ENCODE data around the gene MRPL27.

DNA sequence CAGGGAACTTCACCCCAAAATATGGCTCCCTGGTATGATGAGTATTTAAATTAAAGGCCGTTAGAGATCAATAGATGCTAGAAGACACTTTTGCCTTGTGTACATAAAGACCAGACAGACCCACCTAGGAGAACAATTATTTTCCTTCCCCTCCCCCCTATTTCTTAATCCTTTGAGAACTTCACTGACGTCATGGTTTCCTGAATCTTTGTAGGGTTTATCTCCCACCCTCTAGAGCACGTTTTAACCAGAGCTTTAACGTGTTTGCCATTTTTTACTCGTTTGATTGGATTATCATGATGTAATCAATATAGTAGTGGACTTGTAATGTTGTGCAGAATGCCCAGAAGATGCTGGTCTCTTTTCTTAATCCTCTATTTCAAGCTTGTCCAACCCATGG, 49.9 kb downstream of the MRPL27 start:
- TF ChIP-seq, protein P1, sequence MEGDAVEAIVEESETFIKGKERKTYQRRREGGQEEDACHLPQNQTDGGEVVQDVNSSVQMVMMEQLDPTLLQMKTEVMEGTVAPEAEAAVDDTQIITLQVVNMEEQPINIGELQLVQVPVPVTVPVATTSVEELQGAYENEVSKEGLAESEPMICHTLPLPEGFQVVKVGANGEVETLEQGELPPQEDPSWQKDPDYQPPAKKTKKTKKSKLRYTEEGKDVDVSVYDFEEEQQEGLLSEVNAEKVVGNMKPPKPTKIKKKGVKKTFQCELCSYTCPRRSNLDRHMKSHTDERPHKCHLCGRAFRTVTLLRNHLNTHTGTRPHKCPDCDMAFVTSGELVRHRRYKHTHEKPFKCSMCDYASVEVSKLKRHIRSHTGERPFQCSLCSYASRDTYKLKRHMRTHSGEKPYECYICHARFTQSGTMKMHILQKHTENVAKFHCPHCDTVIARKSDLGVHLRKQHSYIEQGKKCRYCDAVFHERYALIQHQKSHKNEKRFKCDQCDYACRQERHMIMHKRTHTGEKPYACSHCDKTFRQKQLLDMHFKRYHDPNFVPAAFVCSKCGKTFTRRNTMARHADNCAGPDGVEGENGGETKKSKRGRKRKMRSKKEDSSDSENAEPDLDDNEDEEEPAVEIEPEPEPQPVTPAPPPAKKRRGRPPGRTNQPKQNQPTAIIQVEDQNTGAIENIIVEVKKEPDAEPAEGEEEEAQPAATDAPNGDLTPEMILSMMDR (IDR thresholded peaks at IDR 0.05; ENCODE audit: poor library complexity, severe bottlenecking) = no peak
- TF ChIP-seq EZH2 (IDR thresholded peaks at IDR 0.05; ENCODE audit: borderline replicate concordance, insufficient read depth, low read length, poor library complexity, severe bottlenecking) (no peak), RAD21 (conservative IDR thresholded peaks at IDR 0.05) (no peak), SMC3 (conservative IDR thresholded peaks at IDR 0.05; ENCODE audit: poor library complexity) (no peak), EP300 (conservative IDR thresholded peaks at IDR 0.05; ENCODE audit: poor library complexity, severe bottlenecking) (no peak), TAF1 (IDR thresholded peaks at IDR 0.05; ENCODE audit: low read depth) (no peak), POLR2AphosphoS5 (IDR thresholded peaks at IDR 0.05) (no peak), MXI1 (conservative IDR thresholded peaks at IDR 0.05; ENCODE audit: poor library complexity, severe bottlenecking) (no peak)
- TF ChIP-seq, protein P2, sequence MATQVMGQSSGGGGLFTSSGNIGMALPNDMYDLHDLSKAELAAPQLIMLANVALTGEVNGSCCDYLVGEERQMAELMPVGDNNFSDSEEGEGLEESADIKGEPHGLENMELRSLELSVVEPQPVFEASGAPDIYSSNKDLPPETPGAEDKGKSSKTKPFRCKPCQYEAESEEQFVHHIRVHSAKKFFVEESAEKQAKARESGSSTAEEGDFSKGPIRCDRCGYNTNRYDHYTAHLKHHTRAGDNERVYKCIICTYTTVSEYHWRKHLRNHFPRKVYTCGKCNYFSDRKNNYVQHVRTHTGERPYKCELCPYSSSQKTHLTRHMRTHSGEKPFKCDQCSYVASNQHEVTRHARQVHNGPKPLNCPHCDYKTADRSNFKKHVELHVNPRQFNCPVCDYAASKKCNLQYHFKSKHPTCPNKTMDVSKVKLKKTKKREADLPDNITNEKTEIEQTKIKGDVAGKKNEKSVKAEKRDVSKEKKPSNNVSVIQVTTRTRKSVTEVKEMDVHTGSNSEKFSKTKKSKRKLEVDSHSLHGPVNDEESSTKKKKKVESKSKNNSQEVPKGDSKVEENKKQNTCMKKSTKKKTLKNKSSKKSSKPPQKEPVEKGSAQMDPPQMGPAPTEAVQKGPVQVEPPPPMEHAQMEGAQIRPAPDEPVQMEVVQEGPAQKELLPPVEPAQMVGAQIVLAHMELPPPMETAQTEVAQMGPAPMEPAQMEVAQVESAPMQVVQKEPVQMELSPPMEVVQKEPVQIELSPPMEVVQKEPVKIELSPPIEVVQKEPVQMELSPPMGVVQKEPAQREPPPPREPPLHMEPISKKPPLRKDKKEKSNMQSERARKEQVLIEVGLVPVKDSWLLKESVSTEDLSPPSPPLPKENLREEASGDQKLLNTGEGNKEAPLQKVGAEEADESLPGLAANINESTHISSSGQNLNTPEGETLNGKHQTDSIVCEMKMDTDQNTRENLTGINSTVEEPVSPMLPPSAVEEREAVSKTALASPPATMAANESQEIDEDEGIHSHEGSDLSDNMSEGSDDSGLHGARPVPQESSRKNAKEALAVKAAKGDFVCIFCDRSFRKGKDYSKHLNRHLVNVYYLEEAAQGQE (IDR thresholded peaks at IDR 0.05; ENCODE audit: borderline replicate concordance) = no peak
